ENCODE measurements around the gene LRMDA.

LRMDA gene

GRCh38 chr10:75773231-75773780 lies 341.9 kb downstream of the LRMDA start:
- in situ Hi-C loops (cut with MboI; ENCODE audit: low sequenced_read_pairs): no loop called here
- H3K4me3 ChIP-seq: no peak overlapping the region
- no peaks in the 10 kb centered on the region for H3K27me3 ChIP-seq (ENCODE audit: low read depth)
- no peaks in the 10 kb centered on the region for H3K4me1 ChIP-seq
- H3K36me3 ChIP-seq (replicated peaks): no peaks in the 10 kb centered on the region
- DNase-seq (ENCODE audit: low spot score in 2 of 2): no peak
- no peaks in the 10 kb centered on the region for H3K9me3 ChIP-seq

GRCh38 chr10:75773813-75774782 lies 342.7 kb downstream of the LRMDA start:
- Histone ChIP-seq H3K27me3 (ENCODE audit: low read depth) (no peaks in the 10 kb centered on the region), H3K9me3 (no peaks in the 10 kb centered on the region), H3K36me3 (replicated peaks) (no peaks in the 10 kb centered on the region), H3K4me3 (no peak overlapping the region), H3K4me1 (no peaks in the 10 kb centered on the region)
- in situ Hi-C loops (cut with MboI; ENCODE audit: low sequenced_read_pairs): no loop called here
- no peak for DNase-seq (ENCODE audit: low spot score in 2 of 2)

GRCh38 chr10:75774783-75775490 lies 343.5 kb downstream of the LRMDA start:
- Histone ChIP-seq H3K36me3 (replicated peaks) (no peaks in the 10 kb centered on the region), H3K27me3 (ENCODE audit: low read depth) (no peaks in the 10 kb centered on the region), H3K4me3 (no peak overlapping the region), H3K4me1 (no peaks in the 10 kb centered on the region), H3K9me3 (no peaks in the 10 kb centered on the region)
- in situ Hi-C loops (cut with MboI; ENCODE audit: low sequenced_read_pairs): no loop called here
- no peak for DNase-seq (ENCODE audit: low spot score in 2 of 2)

GRCh38 chr10:75776738-75777504 lies 345.5 kb downstream of the LRMDA start:
- Histone ChIP-seq H3K4me1 (no peaks in the 10 kb centered on the region), H3K36me3 (replicated peaks) (no peaks in the 10 kb centered on the region), H3K27me3 (ENCODE audit: low read depth) (no peaks in the 10 kb centered on the region), H3K4me3 (no peak overlapping the region), H3K9me3 (no peaks in the 10 kb centered on the region)
- in situ Hi-C loops (cut with MboI; ENCODE audit: low sequenced_read_pairs): no loop called here
- no peak for DNase-seq (ENCODE audit: low spot score in 2 of 2)

- H3K4me3 ChIP-seq: no peak overlapping the region
- no peaks in the 10 kb centered on the region for H3K27me3 ChIP-seq (ENCODE audit: low read depth)
- no peaks in the 10 kb centered on the region for H3K9me3 ChIP-seq
- in situ Hi-C loops (cut with MboI; ENCODE audit: low sequenced_read_pairs): no loop called here
- no peak for DNase-seq (ENCODE audit: low spot score in 2 of 2)
- H3K36me3 ChIP-seq (replicated peaks): no peaks in the 10 kb centered on the region
- H3K4me1 ChIP-seq: no peaks in the 10 kb centered on the region
These were observed 347.2 kb downstream of the LRMDA start for GRCh38 chr10:75778665-75779064.

GRCh38 chr10:75779276-75779675 lies 347.9 kb downstream of the LRMDA start:
- no peaks in the 10 kb centered on the region for H3K4me1 ChIP-seq
- no peak overlapping the region for H3K4me3 ChIP-seq
- in situ Hi-C loops (cut with MboI; ENCODE audit: low sequenced_read_pairs): no loop called here
- no peak for DNase-seq (ENCODE audit: low spot score in 2 of 2)
- no peaks in the 10 kb centered on the region for H3K36me3 ChIP-seq (replicated peaks)
- no peaks in the 10 kb centered on the region for H3K9me3 ChIP-seq
- H3K27me3 ChIP-seq (ENCODE audit: low read depth): no peaks in the 10 kb centered on the region

GRCh38 chr10:75782463-75783248 lies 351.2 kb downstream of the LRMDA start:
- Histone ChIP-seq H3K36me3 (replicated peaks) (no peaks in the 10 kb centered on the region), H3K4me1 (no peaks in the 10 kb centered on the region), H3K27me3 (ENCODE audit: low read depth) (no peaks in the 10 kb centered on the region), H3K9me3 (no peaks in the 10 kb centered on the region), H3K4me3 (no peak overlapping the region)
- DNase-seq (ENCODE audit: low spot score in 2 of 2): no peak
- in situ Hi-C loops (cut with MboI; ENCODE audit: low sequenced_read_pairs): no loop called here

- H3K27me3 ChIP-seq (ENCODE audit: low read depth): no peaks in the 10 kb centered on the region
- no peak overlapping the region for H3K4me3 ChIP-seq
- no peaks in the 10 kb centered on the region for H3K36me3 ChIP-seq (replicated peaks)
- H3K4me1 ChIP-seq: no peaks in the 10 kb centered on the region
- DNase-seq (ENCODE audit: low spot score in 2 of 2): no peak
- in situ Hi-C loops (cut with MboI; ENCODE audit: low sequenced_read_pairs): no loop called here
- no peaks in the 10 kb centered on the region for H3K9me3 ChIP-seq
These were observed 357.2 kb downstream of the LRMDA start for GRCh38 chr10:75788394-75789205.

GRCh38 chr10:75793848-75794247 lies 362.4 kb downstream of the LRMDA start:
- H3K4me1 ChIP-seq: no peaks in the 10 kb centered on the region
- in situ Hi-C loops (cut with MboI; ENCODE audit: low sequenced_read_pairs): no loop called here
- no peak overlapping the region for H3K4me3 ChIP-seq
- H3K27me3 ChIP-seq (ENCODE audit: low read depth): no peaks in the 10 kb centered on the region
- no peaks in the 10 kb centered on the region for H3K36me3 ChIP-seq (replicated peaks)
- no peak for DNase-seq (ENCODE audit: low spot score in 2 of 2)
- H3K9me3 ChIP-seq: no peaks in the 10 kb centered on the region

GRCh38 chr10:75801121-75801520 lies 369.7 kb downstream of the LRMDA start:
- no peak for DNase-seq (ENCODE audit: low spot score in 2 of 2)
- no peaks in the 10 kb centered on the region for H3K27me3 ChIP-seq (ENCODE audit: low read depth)
- no peak overlapping the region for H3K4me3 ChIP-seq
- in situ Hi-C loops (cut with MboI; ENCODE audit: low sequenced_read_pairs): no loop called here
- H3K4me1 ChIP-seq: no peaks in the 10 kb centered on the region
- H3K9me3 ChIP-seq: no peaks in the 10 kb centered on the region
- no peaks in the 10 kb centered on the region for H3K36me3 ChIP-seq (replicated peaks)

GRCh38 chr10:75801661-75802060 lies 370.2 kb downstream of the LRMDA start:
- no peaks in the 10 kb centered on the region for H3K36me3 ChIP-seq (replicated peaks)
- no peaks in the 10 kb centered on the region for H3K27me3 ChIP-seq (ENCODE audit: low read depth)
- in situ Hi-C loops (cut with MboI; ENCODE audit: low sequenced_read_pairs): no loop called here
- no peak for DNase-seq (ENCODE audit: low spot score in 2 of 2)
- H3K4me1 ChIP-seq: no peaks in the 10 kb centered on the region
- no peaks in the 10 kb centered on the region for H3K9me3 ChIP-seq
- H3K4me3 ChIP-seq: no peak overlapping the region

GRCh38 chr10:75803121-75803520 lies 371.7 kb downstream of the LRMDA start:
- Histone ChIP-seq H3K27me3 (ENCODE audit: low read depth) (no peaks in the 10 kb centered on the region), H3K4me3 (no peak overlapping the region), H3K4me1 (no peaks in the 10 kb centered on the region), H3K9me3 (no peaks in the 10 kb centered on the region), H3K36me3 (replicated peaks) (no peaks in the 10 kb centered on the region)
- no peak for DNase-seq (ENCODE audit: low spot score in 2 of 2)
- in situ Hi-C loops (cut with MboI; ENCODE audit: low sequenced_read_pairs): no loop called here

Data from HAP-1 (cell line).